HG03571 (cell line): ENCODE measurements around the gene BMPR2.
"Not testable (repeated sequence)": the region's sequence is repeated elsewhere in the genome, so short reads cannot be mapped to it uniquely, and the experiment has no call there.

Source experiments
- ATAC-seq: cut with Tn5 transposase; IDR thresholded peaks from one replicate; pipeline ENCODE4 v1.9.1; 2021; ENCODE audit not compliant: unreplicated experiment

The BMPR2 gene

GRCh38 chr2:202375609-202376408 lies at the start of gene BMPR2:
Gene BMPR2 (plus strand): TSS chr2:202376327. CDS start chr2:202377475, 1,148 bp downstream.
- ATAC-seq, result peak; percentile 64

- ATAC-seq, result no peak
Observed at GRCh38 chr2:202327858-202328257, 48.3 kb upstream of the BMPR2 start.

- no peak for ATAC-seq
Observed at GRCh38 chr2:202335791-202336467, 40.2 kb upstream of the BMPR2 start.

- no peak for ATAC-seq
Observed at GRCh38 chr2:202337151-202337550, 39.0 kb upstream of the BMPR2 start.

GRCh38 chr2:202337706-202338346 lies 38.3 kb upstream of the BMPR2 start:
- ATAC-seq, result no peak

DNA sequence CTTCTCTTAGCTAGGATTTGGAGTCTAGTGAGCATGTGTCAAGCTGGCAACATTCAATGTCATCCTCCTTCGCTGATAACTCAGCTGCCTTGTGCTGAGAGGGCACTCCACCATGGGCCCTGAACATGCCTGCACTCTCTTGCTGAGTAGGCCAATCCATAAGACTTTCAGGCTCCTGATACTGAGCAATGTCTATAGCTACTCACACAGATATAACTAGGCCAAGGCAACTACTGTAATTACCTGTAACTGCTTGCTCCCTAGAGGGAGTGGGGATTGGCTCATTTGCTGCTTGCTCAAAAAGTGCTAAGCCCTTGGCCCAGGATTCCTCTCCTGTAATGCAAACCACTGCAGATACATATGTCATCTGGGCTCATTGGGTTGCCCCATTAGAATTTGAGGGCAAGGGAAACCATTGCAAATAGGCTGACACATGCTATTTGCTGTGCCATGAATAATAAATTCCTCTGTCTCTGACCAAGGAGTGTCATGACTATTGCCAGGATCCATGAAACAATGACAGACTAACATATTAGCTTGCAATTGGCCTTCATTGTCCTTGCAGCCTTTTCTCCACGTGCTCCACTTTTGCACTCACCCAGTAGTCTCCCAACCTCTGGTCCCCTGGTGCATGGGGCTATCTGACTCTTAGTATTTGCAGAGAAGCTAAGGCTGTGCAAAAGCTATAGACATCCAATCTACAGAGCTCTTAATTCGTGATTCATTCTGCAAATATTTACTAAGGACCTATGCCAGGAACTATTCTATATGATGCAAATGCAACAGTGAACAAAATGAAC lies 36.9 kb upstream of the BMPR2 start:
- ATAC-seq, result no peak

GRCh38 chr2:202344178-202344577 lies 31.9 kb upstream of the BMPR2 start:
- ATAC-seq, result no peak

- ATAC-seq, result no peak
Observed at GRCh38 chr2:202346180-202346579, 29.9 kb upstream of the BMPR2 start.

DNA sequence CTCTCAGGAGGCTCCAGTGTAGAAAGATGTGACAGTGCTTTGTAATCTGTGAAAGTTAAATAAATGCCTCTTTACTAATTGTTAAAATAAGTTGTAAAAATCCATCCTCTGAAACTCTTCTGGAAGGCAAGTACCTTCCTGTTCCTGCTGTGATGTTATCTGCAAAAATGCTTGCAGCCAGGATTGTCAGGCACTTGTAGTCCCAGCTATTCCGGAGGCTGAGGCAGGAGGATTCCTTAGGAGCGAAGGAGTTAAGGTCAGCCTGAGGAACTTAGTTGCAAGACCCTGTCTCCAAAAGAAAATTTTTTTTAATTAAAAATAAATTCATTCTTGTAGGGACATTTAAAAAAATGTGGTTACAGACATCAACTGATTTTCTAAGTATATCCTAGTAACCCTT lies 22.7 kb upstream of the BMPR2 start:
- ATAC-seq, result no peak

DNA sequence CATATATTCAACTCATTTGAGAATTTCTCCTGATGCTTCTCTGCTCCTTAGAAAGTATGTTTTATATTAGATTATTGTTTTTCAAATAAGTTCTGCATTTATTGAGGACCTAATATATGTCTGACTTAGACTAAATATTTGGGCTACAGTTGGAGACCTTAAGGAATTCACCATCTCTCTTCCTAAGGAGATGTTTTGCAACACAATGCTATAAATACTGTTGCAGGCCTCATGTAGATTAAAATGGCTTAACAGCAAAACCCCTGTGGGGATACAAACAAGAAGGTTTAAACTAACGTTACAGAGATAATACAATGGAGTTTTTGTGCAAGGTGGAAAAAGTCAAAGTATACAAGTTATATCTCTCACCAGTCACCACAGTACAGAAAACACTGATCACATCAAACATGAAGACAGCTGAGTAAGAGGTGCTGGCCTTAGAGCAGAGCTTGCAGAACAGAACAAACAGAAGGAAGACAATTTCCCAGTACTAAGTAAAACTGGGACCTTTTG lies 20.1 kb upstream of the BMPR2 start:
- no peak for ATAC-seq

GRCh38 chr2:202358924-202359323 lies 17.2 kb upstream of the BMPR2 start:
- not testable (repeated sequence) for ATAC-seq

- ATAC-seq, result no peak
Observed at GRCh38 chr2:202360646-202361045, 15.5 kb upstream of the BMPR2 start.

DNA sequence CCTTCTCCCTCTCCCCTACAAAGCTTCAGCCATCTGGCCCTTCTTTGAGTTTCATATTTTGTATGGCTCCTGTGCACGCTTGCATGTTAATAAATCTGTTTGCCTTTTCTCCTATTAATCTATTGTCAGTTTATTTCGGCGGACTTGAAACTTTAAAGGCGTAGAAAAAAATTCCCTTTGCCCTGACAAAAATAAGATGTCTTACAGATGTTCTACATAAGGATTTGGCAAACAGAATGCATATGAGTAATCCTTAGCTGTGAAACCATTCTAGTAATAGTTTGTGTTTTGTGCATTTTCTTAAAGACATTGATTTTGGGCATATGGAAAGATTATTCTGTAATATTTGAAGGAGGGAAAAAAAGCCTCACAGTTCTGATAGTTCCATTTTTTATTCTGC lies 15.0 kb upstream of the BMPR2 start:
- no peak for ATAC-seq

GRCh38 chr2:202373490-202373889 lies 2.6 kb upstream of the BMPR2 start:
- no peak for ATAC-seq

GRCh38 chr2:202374383-202374782 lies 1.7 kb upstream of the BMPR2 start:
- not testable (repeated sequence) for ATAC-seq

DNA sequence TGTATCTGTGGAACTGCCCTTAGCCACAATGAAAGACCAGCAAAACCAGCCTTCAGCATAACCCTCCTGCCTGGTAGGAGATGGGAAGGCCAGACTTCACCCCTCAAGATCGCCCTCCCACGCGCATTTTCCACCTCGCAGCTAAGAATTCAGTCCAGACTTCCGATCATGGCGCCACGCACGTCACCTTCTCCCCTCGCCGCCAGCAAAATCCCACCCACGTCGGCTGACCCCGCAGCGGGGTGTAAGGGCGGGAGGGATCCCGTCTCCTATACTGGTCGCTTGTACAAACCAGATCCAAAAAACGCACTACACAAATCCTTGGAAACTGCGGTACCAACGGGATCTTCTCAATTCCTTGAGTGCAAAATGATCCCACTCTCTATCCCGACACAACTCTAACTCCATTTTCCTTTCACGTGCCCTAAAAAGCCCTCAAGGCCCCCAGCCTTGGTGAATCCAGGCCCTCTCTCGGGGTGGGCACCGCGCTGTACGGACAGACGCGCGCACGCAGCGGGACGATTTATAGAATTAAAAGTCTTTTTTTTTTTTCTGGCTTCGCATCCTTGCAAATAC lies 1.0 kb upstream of the BMPR2 start:
- ATAC-seq, result no peak

DNA sequence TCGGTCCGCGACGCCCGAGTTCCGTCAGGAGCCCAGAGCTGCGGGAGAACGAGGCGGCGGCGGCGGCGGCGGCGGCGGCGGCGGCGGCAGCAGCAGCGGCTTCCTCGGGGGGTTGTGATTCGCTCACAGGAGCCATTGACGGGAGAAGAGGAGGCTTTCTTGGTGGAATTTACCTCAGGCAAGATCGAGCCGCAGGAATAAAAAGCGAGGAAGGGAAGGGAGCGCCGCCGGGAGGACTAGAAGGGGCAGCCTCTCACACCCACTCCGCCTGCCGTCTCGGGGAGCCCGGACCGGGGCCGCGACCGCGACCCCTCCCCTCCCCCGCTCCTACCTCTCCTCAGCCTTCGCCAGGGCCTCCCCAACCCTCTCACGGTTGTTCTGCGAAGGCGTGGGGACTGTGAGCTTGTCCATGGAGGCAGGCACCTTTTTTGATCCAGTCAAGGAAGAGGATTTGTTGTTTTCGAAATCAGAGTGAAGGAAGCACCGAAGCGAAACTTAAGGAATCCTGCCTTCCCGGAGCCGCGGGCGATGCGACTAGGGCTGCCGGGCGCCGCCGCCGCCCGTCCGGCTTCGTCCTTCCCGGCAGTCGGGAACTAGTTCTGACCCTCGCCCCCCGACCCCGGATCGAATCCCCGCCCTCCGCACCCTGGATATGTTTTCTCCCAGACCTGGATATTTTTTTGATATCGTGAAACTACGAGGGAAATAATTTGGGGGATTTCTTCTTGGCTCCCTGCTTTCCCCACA lies 506 bp downstream of the BMPR2 start:
- ATAC-seq, result peak; percentile 20

DNA sequence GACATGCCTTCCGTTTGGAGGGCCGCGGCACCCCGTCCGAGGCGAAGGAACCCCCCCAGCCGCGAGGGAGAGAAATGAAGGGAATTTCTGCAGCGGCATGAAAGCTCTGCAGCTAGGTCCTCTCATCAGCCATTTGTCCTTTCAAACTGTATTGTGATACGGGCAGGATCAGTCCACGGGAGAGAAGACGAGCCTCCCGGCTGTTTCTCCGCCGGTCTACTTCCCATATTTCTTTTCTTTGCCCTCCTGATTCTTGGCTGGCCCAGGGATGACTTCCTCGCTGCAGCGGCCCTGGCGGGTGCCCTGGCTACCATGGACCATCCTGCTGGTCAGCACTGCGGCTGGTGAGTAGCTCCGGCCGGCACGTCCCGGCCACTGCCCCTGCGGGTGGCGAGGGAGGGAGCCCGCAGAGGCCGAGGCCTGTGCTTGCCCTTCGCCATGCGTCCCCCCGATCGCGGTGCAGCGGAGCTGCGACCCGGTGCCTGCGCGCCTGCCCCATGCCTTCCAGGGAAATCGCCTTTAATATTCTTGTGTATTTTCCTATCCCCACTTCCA lies 1.2 kb downstream of the BMPR2 start:
- no peak for ATAC-seq

GRCh38 chr2:202378001-202378400 lies 1.9 kb downstream of the BMPR2 start:
- ATAC-seq, result no peak
